ENCODE results near the gene U2AF1L4.

The U2AF1L4 gene, protein sequence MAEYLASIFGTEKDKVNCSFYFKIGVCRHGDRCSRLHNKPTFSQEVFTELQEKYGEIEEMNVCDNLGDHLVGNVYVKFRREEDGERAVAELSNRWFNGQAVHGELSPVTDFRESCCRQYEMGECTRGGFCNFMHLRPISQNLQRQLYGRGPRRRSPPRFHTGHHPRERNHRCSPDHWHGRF

DNA sequence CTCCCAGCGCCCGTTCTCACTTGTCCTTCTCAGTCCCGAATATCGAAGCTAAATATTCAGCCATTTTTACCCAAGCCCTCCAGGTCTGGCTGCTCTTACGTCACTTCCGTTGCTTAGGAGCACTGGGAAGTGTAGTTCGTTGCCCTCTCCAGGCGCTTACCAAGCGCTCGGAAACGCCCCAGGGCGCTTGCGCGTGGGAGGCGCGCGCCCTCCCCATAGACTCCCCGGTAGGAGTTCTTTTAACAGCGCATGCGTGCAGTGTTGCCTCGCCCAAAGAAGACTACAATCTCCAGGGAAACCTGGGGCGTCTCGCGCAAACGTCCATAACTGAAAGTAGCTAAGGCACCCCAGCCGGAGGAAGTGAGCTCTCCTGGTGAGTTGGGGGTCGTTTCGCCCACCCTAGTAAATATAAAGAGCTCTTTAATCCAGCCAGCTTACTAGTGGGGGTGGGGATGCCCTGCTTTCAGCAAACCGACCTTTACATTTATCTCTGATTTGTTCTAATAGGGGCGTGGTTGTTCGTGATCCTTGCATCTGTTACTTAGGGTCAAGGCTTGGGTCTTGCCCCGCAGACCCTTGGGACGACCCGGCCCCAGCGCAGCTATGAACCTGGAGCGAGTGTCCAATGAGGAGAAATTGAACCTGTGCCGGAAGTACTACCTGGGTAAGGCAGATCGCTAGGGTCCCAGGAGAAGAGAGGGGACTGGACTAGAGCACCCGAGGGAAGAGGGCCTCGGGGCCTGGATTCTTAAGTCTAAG lies at the start of gene U2AF1L4, which contains the start of gene PSENEN:
TSS of gene U2AF1L4 (minus strand) at position 91 of the 759 bp plus-strand sequence. CDS start at position 64, 27 bp downstream.
TSS of gene PSENEN (plus strand) at position 324 of the 759 bp plus-strand sequence. CDS start at position 604, 280 bp downstream.
- peak; percentile 97 for DNase-seq

DNA sequence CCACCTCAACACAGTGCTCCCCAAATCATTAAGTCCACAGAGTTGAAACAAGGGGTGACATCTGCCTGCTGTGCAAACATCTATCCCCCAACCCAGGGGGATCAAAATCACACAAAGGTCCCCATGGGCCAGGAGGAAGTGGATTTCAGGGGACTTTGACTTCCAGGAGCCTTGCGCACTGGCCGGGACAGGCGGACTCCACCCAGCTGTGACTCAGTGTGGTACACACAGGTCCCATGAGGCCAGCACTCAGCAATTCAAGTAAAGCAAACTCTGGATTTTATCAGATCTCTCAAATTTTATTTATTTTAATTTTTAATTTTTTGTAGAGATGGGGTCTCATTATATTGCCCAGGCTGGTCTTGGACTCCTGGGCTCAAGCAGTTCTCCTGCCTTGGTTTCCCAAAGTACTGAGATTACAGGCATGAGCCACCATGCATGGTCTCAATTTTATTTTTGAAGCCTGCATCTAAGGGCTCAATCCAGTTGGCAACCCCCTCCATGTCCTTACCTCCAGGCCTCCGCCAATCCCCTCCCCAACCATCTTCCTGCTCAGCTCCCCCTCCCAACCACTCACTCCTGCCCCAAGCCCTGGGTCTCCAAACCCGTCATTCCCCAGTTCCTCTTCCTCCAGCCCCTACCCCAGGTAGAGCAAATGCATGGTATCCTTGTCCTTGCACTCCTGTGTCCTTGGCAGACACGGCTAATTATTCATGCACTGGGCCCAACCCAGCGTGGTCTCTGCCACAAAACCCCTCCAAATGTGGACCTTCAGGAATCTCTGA lies 48.4 kb upstream of the U2AF1L4 start:
- no peak for DNase-seq

DNA sequence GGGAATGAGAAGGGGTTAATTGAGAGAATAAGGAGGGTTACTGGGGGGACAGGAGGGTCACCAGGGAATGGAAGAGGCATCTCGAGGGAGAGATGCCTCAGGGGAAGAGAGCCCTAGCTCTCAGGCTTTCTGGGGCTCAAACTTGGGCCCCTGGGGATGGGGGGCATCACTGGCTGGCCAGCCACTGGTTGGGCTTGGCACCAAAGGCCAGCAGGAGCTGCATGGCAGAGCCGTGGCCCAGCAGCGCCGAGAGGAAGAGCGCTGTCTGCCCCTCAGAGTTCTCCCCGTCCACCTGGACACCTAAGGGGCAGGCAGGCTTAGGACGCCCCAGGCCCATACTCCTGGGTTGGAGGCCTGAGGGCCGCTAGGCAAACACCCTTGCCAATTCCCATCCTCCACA lies 47.7 kb upstream of the U2AF1L4 start:
- no peak for DNase-seq

DNA sequence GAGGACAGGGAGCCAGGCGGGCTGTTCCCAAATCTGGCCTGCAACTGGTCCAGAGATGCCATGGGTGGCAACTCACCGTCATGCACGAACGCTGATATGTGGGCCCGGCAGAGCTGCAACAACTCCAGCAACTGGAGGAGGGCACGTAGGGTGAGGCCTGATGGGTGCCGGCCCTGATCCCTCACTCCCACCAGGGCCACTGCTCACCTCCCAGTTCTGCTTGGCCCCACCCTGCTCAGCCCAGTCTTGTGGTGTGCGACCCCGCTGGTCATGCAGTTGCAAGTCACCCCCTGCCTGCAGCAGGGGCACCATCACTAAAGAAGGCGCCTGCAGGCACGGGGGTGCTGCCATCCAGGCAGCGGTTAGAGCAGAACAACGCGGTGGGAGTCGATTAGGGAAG lies 47.1 kb upstream of the U2AF1L4 start:
- DNase-seq = no peak

DNA sequence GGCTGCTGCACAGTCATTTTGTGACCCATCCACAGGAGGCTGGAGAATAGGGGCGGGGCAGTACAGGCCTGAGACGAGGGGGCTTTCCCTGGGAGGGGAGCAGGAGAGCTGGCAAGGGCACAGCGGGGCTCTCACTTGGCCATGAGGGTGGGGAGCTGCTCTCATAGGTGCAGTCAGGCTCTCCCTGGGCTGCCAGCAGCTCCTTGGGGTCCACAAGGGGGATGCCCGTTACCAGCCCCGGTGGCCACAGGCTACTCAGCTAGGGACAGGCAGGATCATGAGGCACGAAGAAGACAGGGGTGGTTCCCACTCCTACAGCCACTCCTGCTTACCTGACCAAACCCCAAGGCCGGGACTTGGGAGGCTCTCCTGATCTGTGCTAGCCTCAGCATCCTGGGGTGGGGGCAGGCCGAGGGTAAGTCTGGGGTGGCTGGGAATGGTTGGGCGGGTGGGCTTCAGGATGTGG lies 46.6 kb upstream of the U2AF1L4 start:
- no peak for DNase-seq

DNA sequence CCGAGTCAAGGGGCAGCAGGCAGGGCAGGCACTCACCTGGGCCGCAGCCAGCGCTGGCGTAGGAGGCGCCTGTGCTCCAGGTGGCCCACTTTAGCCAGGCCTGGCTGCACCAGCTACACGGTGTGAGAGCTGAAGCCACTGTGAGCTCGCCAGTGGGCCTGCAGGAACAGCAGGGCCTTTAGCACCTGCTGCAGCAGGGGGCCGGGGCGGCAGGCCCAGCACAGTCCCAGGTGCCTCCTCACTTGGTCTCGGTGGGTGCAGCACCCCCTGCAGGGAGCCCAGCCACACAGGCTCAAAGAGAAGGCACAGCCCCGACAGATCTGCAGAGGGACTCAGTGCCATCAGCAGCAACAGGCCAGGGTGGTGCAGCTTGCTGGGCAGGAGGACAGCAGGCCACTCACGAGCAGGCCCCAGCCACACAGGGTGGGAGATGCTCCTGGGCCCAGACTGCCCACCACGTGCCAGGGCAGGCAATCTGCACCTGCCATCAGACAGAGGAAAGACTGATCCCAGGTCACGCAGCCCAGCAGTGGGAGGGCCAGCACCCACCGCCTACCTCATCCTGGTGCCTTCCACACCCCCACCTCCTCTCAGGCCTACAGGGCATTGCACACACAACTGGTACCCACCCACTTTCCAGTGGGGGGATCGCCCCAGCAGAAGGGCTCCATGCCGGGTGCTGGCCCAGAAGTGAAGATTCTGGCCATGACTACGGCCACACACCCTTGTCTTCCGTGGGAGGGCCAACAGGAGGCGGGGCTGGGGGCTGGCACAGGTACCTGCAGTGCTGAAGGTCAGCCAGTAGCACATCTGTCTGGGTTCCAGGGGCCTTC lies 46.0 kb upstream of the U2AF1L4 start:
- peak; percentile 30 for DNase-seq

DNA sequence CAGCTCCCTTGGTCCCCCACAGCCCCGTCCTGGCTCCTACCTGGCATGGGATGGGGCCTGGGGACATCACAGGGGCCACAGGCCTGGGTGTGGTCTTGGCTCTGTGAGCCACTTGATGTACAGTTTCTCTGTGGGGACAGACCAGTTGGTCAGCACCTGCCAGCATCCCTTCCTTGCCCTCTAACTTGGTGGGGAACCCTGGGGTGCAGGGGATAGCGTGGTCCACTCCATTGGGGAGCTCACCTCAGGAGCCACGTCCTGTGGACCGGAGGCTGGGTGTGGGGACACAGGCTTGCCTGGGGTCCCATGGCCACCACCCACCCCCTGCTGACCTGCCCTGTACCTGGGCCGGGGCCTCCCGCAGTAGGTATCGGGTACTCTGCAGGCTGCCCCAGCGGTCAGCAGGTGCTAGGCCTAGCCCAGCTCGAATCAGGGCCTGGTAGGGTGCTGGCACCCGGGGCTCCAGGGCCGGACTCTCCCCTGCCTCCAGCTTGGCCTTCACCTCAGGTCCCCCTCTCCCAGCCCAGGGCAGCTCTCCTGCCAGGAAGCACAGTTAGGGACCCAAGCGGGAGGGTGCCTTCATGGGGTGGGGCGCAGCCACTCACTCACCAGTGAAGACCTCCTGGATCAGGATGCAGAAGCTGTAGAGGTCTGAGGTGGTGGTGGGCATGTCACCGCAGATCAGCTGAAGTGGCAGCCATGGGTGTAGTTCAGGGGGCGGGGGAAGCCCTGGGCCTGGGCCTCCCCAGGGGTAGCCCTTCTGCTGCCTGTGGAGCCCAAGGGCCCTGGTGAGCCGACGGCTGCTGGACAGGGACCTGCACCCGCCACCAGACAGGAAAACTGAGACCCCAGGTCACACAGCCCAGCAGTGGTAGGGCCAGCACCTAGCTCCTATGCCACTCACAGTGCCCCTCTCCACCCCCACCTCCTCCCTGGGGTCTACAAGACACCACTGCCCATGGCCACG lies 45.0 kb upstream of the U2AF1L4 start:
- DNase-seq = no peak

DNA sequence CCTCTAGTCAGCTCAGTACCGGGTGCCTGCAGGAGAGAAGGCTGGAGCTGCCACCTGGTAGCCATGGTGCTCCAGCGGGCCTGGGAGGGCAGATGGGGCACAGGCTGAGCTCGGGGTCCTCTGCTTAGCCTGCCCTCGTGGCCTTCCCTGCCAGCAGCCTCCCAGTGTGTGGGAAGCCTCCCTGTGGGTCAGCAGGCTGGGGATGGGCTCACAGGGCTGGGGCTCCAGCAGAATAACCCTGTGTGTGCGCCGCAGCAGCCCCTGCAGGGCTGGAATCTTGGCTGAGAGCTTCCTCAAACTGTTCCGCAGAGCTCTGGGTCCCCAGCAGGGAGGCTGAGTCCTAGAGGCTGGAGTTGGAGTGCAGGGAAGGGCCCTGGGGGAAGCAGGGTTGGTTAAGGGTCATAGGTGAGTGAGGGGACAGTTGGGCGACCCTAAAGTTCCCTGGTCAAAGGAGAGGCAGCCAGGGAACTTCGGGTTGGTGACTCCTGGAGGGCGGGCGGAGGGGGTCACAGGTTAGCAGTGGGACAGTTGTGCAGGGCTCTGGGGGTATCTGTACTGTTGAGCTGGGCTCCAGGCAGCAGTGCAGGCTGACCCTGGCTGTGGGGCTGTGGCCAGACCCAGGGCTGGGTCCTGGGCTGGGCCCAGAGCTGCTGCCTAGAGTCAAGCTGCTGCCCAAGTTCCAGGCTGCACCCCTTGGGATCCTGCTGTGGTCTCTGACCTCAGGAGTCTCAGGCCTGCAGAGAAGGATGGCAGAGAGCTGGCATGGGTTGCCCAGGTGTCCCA lies 44.2 kb upstream of the U2AF1L4 start:
- DNase-seq = no peak

DNA sequence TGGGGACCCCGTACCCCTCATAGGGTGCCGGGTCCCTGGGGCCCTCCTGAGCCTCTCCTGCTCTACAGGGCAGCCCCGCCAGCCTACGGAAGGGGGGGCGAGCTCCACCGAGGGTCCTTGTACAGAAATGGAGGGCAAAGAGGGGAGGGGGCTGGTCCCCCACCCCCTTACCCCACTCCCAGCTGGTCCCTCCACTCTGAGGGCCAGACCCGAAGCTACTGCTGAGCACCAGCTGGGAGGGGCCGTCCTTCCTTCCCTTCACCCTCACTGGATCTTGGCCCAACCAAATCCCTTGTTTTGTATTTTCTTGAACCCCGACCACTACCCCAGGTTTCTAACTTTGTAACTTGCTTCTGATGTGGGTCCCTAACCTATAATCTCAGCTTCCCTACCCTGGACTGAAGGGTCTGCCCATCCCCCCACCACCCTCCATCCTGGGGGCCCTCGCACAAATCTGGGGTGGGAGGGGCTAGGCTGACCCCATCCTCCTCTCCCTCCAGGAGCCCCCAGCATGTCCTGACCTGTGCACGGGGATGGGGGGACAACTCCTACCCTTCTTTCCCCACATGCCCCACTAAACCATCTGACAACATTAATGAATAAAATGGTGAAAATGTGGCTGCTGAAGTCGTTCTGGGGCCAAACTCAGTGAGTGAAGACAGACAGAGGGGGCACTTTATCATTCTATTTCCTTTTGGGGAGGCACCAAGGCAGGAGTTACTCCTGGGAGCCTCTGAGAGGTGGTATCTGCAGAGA lies 43.2 kb upstream of the U2AF1L4 start:
- DNase-seq = no peak

DNA sequence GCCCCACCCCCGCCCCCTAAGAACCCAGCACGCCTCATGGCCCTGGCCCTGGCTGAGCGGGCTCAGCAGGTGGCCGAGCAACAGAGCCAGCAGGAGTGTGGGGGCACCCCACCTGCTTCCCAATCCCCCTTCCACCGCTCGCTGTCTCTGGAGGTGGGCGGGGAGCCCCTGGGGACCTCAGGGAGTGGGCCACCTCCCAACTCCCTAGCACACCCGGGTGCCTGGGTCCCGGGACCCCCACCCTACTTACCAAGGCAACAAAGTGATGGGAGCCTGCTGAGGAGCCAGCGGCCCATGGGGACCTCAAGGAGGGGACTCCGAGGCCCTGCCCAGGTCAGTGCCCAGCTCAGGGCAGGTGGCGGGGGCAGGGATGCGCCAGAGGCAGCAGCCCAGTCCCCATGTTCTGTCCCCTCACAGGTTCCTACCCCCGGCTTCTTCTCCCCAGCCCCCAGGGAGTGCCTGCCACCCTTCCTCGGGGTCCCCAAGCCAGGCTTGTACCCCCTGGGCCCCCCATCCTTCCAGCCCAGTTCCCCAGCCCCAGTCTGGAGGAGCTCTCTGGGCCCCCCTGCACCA lies 42.1 kb upstream of the U2AF1L4 start:
- no peak for DNase-seq

DNA sequence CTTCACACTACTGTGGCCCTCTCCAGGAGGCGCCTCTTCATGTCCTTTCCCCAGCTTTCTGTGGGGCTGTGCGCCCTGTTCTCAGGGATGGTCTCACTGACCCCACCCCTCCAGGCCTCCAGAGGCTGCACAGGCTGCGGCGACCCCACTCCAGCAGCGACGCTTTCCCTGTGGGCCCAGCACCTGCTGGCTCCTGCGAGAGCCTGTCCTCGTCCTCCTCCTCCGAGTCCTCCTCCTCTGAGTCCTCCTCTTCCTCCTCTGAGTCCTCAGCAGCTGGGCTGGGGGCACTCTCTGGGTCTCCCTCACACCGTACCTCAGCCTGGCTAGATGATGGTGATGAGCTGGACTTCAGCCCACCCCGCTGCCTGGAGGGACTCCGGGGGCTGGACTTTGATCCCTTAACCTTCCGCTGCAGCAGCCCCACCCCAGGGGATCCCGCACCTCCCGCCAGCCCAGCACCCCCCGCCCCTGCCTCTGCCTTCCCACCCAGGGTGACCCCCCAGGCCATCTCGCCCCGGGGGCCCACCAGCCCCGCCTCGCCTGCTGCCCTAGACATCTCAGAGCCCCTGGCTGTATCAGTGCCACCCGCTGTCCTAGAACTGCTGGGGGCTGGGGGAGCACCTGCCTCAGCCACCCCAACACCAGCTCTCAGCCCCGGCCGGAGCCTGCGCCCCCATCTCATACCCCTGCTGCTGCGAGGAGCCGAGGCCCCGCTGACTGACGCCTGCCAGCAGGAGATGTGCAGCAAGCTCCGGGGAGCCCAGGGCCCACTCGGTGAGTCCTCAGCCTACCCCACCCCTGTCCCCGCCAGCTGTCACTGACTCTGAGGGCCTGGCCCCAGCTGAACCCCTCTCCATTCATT lies 41.3 kb upstream of the U2AF1L4 start:
- no peak for DNase-seq

DNA sequence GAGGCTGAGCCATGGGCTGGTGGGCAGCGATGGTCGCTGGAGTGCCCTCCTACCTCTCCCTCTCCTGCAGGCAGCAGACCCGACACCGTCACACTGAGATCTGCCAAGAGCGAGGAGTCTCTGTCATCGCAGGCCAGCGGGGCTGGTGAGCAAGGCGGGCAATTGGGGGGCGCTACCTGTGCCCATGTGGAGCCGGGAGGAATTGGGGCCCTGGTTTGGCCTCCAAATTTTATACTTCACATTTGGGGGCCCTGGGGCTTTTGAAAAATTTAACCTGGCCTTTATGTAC lies 40.1 kb upstream of the U2AF1L4 start:
- DNase-seq = no peak

DNA sequence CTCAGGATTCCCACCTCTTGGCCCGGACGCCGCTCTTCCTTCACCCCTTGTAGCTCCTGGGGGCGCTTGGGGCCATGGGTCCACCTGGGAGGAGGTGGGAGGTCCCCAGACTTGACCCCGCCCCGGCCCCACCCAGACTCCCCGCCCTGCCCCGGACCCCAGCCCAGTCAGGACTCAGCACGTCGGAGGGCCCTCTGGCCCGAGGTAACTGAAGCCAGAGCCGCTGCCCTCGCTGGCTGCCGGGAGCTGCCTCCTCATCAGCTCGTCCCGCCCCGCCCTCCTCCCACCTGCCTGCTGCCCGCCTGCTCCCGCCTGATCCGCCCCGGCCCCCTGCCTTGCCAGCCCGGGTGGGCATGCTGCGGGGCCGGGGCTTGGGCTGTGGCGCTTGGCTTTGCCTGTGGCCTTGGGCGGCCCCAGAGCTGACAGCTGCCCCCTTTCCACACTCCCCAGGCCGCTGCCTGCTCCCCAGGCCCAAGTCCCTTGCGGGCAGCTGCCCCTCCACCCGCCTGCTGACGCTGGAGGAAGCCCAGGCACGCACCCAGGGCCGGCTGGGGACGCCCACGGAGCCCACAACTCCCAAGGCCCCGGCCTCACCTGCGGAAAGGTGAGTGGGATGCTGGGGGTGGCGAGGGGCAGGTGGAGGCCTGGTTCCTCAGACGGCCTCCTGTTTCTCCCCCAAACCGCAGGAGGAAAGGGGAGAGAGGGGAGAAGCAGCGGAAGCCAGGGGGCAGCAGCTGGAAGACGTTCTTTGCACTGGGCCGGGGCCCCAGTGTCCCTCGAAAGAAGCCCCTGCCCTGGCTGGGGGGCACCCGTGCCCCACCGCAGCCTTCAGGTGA lies 39.5 kb upstream of the U2AF1L4 start:
- DNase-seq = no peak

DNA sequence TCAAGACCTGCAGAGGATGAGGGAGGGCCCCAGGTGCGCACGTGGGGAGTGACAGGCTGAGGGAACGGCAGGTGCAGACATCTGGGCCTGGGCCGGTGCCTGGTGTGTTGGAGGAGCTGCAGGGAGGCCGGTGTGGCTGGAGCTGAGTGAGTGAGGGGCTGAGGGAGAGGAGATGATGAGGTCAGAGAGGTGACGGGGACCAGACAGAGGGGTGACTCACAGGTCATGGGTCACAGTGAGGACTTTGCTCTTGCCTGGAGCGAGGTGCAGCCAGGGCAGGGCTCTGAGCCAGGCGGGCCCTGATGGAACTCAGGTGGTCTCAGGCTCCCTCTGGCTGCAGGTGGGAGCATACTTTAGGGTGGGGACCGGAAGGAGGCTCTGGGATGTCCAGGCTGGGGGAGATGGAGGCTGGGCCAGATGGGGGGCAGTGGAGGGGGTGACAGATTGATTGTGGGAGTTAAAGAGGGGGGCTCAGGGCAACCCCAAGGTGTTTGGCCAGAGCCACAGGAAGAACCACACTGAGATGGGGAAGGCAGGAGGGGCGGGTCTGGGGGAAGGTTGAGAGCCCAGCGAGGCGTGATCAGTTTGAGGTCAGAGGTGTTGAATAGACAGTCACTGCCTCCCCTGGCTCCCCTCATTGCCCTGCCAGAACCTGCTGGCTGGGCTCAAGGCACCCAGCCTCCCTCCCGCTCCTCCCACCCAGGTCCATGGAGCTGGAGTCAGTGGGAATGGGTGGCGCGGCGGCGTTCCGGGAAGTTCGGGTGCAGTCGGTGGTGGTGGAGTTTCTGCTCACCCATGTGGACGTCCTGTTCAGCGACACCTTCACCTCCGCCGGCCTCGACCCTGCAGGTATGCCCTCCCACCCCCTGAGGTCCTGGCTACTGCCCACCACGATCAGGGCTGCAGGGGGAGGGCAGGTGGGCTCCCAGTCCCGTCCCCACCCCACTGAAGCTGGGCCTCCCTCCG lies 38.5 kb upstream of the U2AF1L4 start:
- no peak for DNase-seq

DNA sequence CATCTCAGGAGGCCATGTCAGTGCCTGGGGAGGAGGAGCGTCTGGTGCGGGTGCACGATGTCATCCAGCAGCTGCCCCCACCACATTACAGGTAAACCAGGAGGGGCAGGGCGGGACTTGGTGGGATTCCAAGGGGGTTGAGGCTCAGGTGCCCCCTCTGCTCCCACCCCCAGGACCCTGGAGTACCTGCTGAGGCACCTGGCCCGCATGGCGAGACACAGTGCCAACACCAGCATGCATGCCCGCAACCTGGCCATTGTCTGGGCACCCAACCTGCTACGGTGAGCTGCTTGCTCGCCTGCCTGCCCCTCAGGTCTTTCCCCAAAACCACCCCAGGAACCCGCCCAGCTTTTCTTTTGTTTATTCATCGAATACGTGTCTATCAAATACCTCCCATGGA lies 37.4 kb upstream of the U2AF1L4 start:
- DNase-seq = no peak

DNA sequence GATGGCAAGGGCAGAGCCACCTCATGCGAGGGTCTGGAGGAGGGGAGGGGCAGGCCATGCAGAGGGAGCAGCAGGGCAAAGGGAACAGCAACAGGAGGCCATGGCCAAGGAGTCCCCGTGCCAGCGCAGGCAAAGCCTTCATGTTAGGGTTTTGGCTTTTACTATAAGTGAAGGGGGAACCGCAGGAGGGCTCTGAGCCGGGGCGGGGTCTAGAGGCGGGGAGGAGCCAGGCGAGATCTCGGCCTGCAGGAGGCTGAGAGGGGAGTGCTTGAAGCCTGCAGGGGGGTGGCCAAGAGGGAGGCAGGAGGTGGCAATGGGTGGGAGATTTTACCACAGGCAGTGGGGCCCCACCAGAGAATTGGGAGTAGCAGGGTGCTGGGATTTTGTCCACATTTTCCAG lies 36.4 kb upstream of the U2AF1L4 start:
- no peak for DNase-seq

DNA sequence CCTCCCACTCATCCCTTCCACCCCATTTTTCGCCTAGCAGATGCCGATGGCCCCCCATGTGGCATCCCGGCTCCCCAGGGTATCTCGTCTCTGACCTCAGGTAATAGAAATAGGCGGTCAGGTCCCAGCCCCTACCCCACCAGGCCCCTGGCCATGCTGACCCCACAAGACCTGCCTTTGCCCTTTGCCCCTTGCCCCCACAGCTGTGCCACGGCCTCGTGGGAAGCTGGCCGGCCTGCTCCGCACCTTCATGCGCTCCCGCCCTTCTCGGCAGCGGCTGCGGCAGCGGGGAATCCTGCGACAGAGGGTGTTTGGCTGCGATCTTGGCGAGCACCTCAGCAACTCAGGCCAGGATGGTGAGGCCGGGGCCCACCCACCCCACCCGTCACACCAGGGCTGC lies 35.5 kb upstream of the U2AF1L4 start:
- no peak for DNase-seq

Data from CD4-positive, alpha-beta T cell treated with Interleukin-6 for 4 hours (primary cell).